Measurements from ENCODE around the gene AFTPH. TPM values are rescaled to one million over a fixed set of nuclear protein-coding genes. Genes with fewer than 3 reads are reported as not detected.
A peak's percentile ranks its signal among the peaks of the same experiment; 100 is the strongest.

Gene AFTPH
- total and polyA plus RNA-seq, 12 donors: 7.9 to 22.3 (median 11.0) TPM

- no peak for TF ChIP-seq CTCF (IDR thresholded peaks at IDR 0.05)
- Histone ChIP-seq H3K27me3 (no peaks in the 10 kb centered on the region), H3K27ac (no peak overlapping the region), H3K36me3 (peaks cover 0 to 39% (median under 1%) of the 10 kb centered on the region in 9 donors), H3K4me3 (no peak overlapping the region), H3K4me1 (peaks cover 0 to 14% (median 8%) of the 10 kb centered on the region in 9 donors), H3K9me3 (no peaks in the 10 kb centered on the region)
- no peak for DNase-seq
- intact Hi-C loops (cut with DNase I): no loop called here
- 64 to 65% methylated on average over 10 of the region's 10 CpGs for WGBS, 2 donors
- peak in 4 of 8 donors; percentile 24 to 69 (median 42) for ATAC-seq
These were observed 105.2 kb downstream of the AFTPH start for GRCh38 chr2:64629329-64629781.

- DNase-seq (no peak), ATAC-seq (no peak)
- intact Hi-C loops (cut with DNase I): loop anchor here in 1 of 10 donors (10.0 kb wide), 1 partner anchor 105 kb away; the partner anchor contains the start of gene AFTPH
- H3K36me3 ChIP-seq: peaks cover 0 to 45% (median 4%) of the 10 kb centered on the region in 9 donors
- no peak for TF ChIP-seq CTCF (IDR thresholded peaks at IDR 0.05)
- no peak overlapping the region for H3K4me3 ChIP-seq
- 85 to 88% methylated on average over 7 of the region's 7 CpGs for WGBS, 2 donors
- H3K27ac ChIP-seq: no peak overlapping the region
- H3K4me1 ChIP-seq: peaks cover 0 to 18% (median 8%) of the 10 kb centered on the region in 9 donors
- no peaks in the 10 kb centered on the region for H3K9me3 ChIP-seq
- no peaks in the 10 kb centered on the region for H3K27me3 ChIP-seq
These were observed 105.7 kb downstream of the AFTPH start for GRCh38 chr2:64629875-64630274.

GRCh38 chr2:64630752-64631151 is 106.6 kb downstream of the AFTPH start:
- no peak for TF ChIP-seq CTCF (IDR thresholded peaks at IDR 0.05)
- Histone ChIP-seq H3K4me1 (peaks cover 0 to 21% (median 8%) of the 10 kb centered on the region in 9 donors), H3K27me3 (no peaks in the 10 kb centered on the region), H3K27ac (no peak overlapping the region), H3K36me3 (peaks cover 0 to 53% (median 13%) of the 10 kb centered on the region in 9 donors), H3K4me3 (no peak overlapping the region), H3K9me3 (no peaks in the 10 kb centered on the region)
- no peak for ATAC-seq
- DNase-seq: no peak
- WGBS, 2 donors: 90 to 94% methylated on average over 10 of the region's 10 CpGs
- intact Hi-C loops (cut with DNase I): loop anchor here in 1 of 10 donors (10.0 kb wide), 1 partner anchor 106 kb away; the partner anchor contains the start of gene AFTPH

GRCh38 chr2:64631771-64632170 is 107.6 kb downstream of the AFTPH start:
- no peak overlapping the region for H3K4me3 ChIP-seq
- WGBS, 2 donors: 95 to 96% methylated on average over 3 of the region's 3 CpGs
- no peak for TF ChIP-seq CTCF (IDR thresholded peaks at IDR 0.05)
- intact Hi-C loops (cut with DNase I): loop anchor here in 1 of 10 donors (10.0 kb wide), 1 partner anchor 107 kb away; the partner anchor contains the start of gene AFTPH
- ATAC-seq: no peak
- peaks cover 0 to 62% (median 22%) of the 10 kb centered on the region in 9 donors for H3K36me3 ChIP-seq
- H3K9me3 ChIP-seq: no peaks in the 10 kb centered on the region
- peaks cover 0 to 31% (median 9%) of the 10 kb centered on the region in 9 donors for H3K4me1 ChIP-seq
- no peaks in the 10 kb centered on the region for H3K27me3 ChIP-seq
- no peak overlapping the region for H3K27ac ChIP-seq
- no peak for DNase-seq

Data from heart right ventricle (tissue), 16 donors.